Measurements from ENCODE around the gene PGM1.
"Not testable (repeated sequence)": the region's sequence is repeated elsewhere in the genome, so short reads cannot be mapped to it uniquely, and the experiment has no call there.

PGM1 gene

GRCh38 chr1:63593303-63593885 is at the start of gene PGM1:
PGM1 (plus strand) TSS chr1:63593411; CDS start chr1:63593489, 78 bp downstream.
- H3K27ac Mint-ChIP-seq = peak within 1 kb of the TSS; percentile 94
- peaks cover 11% of the 10 kb centered on the region for H3K36me3 Mint-ChIP-seq (ENCODE audit: low read depth)
- H3K4me3 Mint-ChIP-seq = peak within 1 kb of the TSS; percentile 92
- H3K9me3 Mint-ChIP-seq = no peaks in the 10 kb centered on the region
- DNase-seq = peak; percentile 79
- H3K4me1 Mint-ChIP-seq = peaks cover 37% of the 10 kb centered on the region
- no peaks in the 10 kb centered on the region for H3K27me3 Mint-ChIP-seq
- peak; percentile 79 for ATAC-seq

- peaks cover 2% of the 10 kb centered on the region for H3K4me1 Mint-ChIP-seq
- H3K4me3 Mint-ChIP-seq = no peak overlapping the region
- H3K27me3 Mint-ChIP-seq = no peaks in the 10 kb centered on the region
- H3K27ac Mint-ChIP-seq = no peak overlapping the region
- no peak for DNase-seq
- no peaks in the 10 kb centered on the region for H3K9me3 Mint-ChIP-seq
- H3K36me3 Mint-ChIP-seq (ENCODE audit: low read depth) = peaks cover 3% of the 10 kb centered on the region
- ATAC-seq = no peak
Measured at GRCh38 chr1:63545780-63546179, 47.4 kb upstream of the PGM1 start.

GRCh38 chr1:63547621-63548294 is 45.5 kb upstream of the PGM1 start:
- no peak overlapping the region for H3K27ac Mint-ChIP-seq
- ATAC-seq (no peak), DNase-seq (no peak)
- no peak overlapping the region for H3K4me3 Mint-ChIP-seq
- peaks cover 2% of the 10 kb centered on the region for H3K4me1 Mint-ChIP-seq
- H3K9me3 Mint-ChIP-seq = no peaks in the 10 kb centered on the region
- no peaks in the 10 kb centered on the region for H3K27me3 Mint-ChIP-seq
- H3K36me3 Mint-ChIP-seq (ENCODE audit: low read depth) = peaks cover 3% of the 10 kb centered on the region

- DNase-seq = no peak
- no peaks in the 10 kb centered on the region for H3K9me3 Mint-ChIP-seq
- no peaks in the 10 kb centered on the region for H3K27me3 Mint-ChIP-seq
- H3K36me3 Mint-ChIP-seq (ENCODE audit: low read depth) = peaks cover 6% of the 10 kb centered on the region
- H3K27ac Mint-ChIP-seq = no peak overlapping the region
- ATAC-seq = no peak
- H3K4me1 Mint-ChIP-seq = peaks cover 2% of the 10 kb centered on the region
- no peak overlapping the region for H3K4me3 Mint-ChIP-seq
Measured at GRCh38 chr1:63548303-63548702, 44.9 kb upstream of the PGM1 start.

DNA sequence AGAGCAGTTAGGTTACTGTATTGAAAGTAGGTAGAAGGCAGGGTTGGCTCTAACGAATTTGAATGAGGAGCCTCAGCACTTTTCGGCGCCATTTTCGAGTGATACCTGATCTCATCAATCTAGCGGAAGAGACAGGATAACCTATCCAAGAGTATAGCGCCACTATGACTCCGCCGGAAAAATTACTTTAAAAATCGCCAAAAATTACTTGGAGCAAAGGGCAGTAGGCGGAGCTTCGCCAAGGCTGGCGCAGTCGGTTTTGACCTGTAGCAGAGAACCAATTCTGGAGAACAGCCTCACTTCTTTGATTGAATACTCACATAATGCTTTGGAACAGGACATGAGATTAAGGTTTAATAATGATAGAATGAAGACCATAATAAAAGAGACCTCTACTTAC is 44.3 kb upstream of the PGM1 start:
- Mint-ChIP-seq H3K4me3 (no peak overlapping the region), H3K9me3 (no peaks in the 10 kb centered on the region), H3K27ac (no peak overlapping the region), H3K36me3 (ENCODE audit: low read depth) (peaks cover 6% of the 10 kb centered on the region), H3K27me3 (no peaks in the 10 kb centered on the region), H3K4me1 (peaks cover 2% of the 10 kb centered on the region)
- ATAC-seq (no peak), DNase-seq (no peak)

DNA sequence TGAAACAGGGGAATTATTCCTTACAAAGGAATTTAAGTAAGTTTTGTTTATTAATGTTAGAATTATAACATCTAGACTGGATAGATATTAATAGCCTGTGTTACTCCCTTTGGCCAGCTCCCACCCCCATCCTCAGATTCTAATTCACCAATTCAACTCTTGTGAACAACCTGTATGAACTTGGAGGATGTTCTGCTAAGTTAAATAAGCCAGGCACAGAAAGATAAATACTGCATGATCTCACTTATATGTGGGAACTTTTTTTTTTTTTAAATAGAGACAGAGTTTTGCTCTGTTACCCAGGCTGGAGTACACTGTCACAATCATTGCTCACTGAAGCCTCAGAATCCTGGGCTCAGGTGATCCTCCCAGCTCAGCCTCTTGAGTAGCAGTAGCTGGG is 37.7 kb upstream of the PGM1 start:
- no peak for DNase-seq
- peaks cover 9% of the 10 kb centered on the region for H3K36me3 Mint-ChIP-seq (ENCODE audit: low read depth)
- no peak overlapping the region for H3K27ac Mint-ChIP-seq
- no peaks in the 10 kb centered on the region for H3K9me3 Mint-ChIP-seq
- H3K27me3 Mint-ChIP-seq = no peaks in the 10 kb centered on the region
- H3K4me3 Mint-ChIP-seq = no peak overlapping the region
- no peaks in the 10 kb centered on the region for H3K4me1 Mint-ChIP-seq
- ATAC-seq = no peak

- peaks cover 10% of the 10 kb centered on the region for H3K36me3 Mint-ChIP-seq (ENCODE audit: low read depth)
- no peak overlapping the region for H3K4me3 Mint-ChIP-seq
- no peaks in the 10 kb centered on the region for H3K27me3 Mint-ChIP-seq
- H3K27ac Mint-ChIP-seq = no peak overlapping the region
- H3K4me1 Mint-ChIP-seq = no peaks in the 10 kb centered on the region
- ATAC-seq = no peak
- DNase-seq = peak; percentile 25
- no peaks in the 10 kb centered on the region for H3K9me3 Mint-ChIP-seq
Measured at GRCh38 chr1:63557365-63557987, 35.7 kb upstream of the PGM1 start.

DNA sequence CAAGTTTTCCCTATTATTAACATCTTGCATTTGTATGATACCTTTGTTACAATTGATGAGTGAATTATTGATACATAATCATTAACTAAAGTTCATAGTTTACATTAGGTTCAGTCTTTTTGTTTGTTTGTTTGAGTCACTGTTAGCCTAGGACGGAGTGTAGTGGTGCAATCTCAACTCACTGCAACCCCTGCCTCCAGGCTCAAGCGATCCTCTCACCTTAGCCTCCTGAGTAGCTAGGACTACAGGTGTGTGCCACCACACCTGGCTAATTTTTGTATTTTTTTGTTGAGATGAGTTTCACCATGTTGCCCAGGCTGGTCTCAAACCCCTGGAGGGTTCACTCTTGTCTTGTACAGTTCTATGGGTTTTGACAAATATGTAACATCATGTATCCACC is 33.9 kb upstream of the PGM1 start:
- H3K27me3 Mint-ChIP-seq = no peaks in the 10 kb centered on the region
- no peak overlapping the region for H3K4me3 Mint-ChIP-seq
- H3K27ac Mint-ChIP-seq = no peak overlapping the region
- DNase-seq (no peak), ATAC-seq (no peak)
- H3K36me3 Mint-ChIP-seq (ENCODE audit: low read depth) = peaks cover 9% of the 10 kb centered on the region
- no peaks in the 10 kb centered on the region for H3K4me1 Mint-ChIP-seq
- no peaks in the 10 kb centered on the region for H3K9me3 Mint-ChIP-seq

DNA sequence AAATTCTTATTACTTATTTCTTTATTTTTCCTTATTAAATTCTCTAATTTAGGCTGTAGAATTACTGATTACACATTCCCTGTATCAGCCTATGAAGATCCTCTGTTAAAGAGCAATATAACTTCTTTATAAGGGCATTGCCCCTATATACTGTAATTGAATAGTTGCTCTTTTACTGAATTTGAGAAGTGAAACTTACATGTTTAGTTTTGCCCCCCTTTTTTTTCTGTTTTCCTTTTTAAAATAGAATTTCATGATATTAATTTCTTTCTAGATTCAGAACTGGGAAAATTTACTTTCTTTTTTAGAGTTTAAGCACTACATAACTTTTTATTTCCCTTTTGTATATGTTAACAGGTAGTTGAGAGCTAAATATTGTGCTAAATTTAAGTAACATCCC is 29.5 kb upstream of the PGM1 start:
- no peaks in the 10 kb centered on the region for H3K4me1 Mint-ChIP-seq
- H3K27me3 Mint-ChIP-seq = no peaks in the 10 kb centered on the region
- no peaks in the 10 kb centered on the region for H3K9me3 Mint-ChIP-seq
- ATAC-seq (no peak), DNase-seq (no peak)
- H3K27ac Mint-ChIP-seq = no peak overlapping the region
- H3K36me3 Mint-ChIP-seq (ENCODE audit: low read depth) = peaks cover 20% of the 10 kb centered on the region
- no peak overlapping the region for H3K4me3 Mint-ChIP-seq

GRCh38 chr1:63569068-63569467 is 24.1 kb upstream of the PGM1 start:
- no peak for ATAC-seq
- no peak overlapping the region for H3K4me3 Mint-ChIP-seq
- no peaks in the 10 kb centered on the region for H3K27me3 Mint-ChIP-seq
- H3K9me3 Mint-ChIP-seq = no peaks in the 10 kb centered on the region
- no peak for DNase-seq
- H3K27ac Mint-ChIP-seq = no peak overlapping the region
- H3K4me1 Mint-ChIP-seq = no peaks in the 10 kb centered on the region
- H3K36me3 Mint-ChIP-seq (ENCODE audit: low read depth) = peaks cover 13% of the 10 kb centered on the region

DNA sequence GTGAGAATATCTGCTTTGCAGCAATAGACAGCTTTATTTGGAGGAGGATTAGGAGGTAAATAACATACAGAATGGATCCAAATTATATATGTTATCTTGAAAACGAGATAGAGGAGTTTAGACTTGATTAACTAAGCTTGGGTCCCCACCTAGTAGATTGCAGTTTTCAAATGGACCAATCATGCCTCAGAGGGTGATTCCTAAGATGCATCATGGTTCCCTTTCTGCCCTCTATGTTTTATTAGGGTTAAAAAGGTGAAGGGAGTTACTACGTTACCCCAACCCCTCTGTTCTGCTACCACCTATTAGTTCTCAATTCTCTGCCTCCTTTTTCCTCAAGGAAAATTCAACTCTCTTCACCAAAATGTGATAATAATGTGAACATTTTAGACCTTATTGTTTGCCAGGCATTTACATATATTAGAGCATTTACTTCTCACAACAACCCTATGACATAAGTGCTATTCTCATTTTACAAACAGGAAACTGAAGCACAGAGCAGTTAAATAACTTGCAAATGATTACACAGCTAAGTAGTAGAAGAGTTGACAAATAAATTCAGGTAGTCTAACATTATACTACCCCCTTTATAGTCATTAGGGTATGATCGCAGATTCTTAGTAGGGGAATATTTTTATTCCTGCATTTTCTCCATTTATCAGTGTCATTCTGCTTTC is 23.4 kb upstream of the PGM1 start:
- Mint-ChIP-seq H3K4me3 (no peak overlapping the region), H3K27ac (no peak overlapping the region), H3K9me3 (no peaks in the 10 kb centered on the region), H3K36me3 (ENCODE audit: low read depth) (peaks cover 8% of the 10 kb centered on the region), H3K27me3 (no peaks in the 10 kb centered on the region), H3K4me1 (no peaks in the 10 kb centered on the region)
- ATAC-seq = no peak
- DNase-seq = no peak

DNA sequence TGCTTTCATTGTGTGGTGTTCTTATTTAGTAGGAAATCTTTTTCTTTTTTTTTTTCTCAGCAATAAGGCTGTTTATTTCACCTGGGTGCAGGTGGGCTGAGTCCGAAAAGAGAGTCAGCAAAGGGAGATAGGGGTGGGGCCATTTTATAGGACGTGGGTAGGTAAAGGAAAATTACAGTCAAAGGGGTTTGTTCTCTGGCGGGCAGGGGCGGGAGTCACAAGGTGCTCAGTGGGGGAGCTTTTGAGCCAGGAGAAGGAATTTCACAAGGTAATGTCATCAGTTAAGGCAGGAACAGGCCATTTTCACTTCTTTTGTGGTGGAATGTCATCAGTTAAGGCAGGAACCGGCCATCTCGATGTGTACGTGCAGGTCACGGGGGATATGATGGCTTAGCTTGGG is 20.5 kb upstream of the PGM1 start:
- H3K4me1 Mint-ChIP-seq; H3K4me3 Mint-ChIP-seq; H3K9me3 Mint-ChIP-seq; DNase-seq; H3K27me3 Mint-ChIP-seq; H3K36me3 Mint-ChIP-seq (ENCODE audit: low read depth); H3K27ac Mint-ChIP-seq; ATAC-seq: not testable (repeated sequence)

- not testable (repeated sequence) for H3K27ac Mint-ChIP-seq; DNase-seq; H3K27me3 Mint-ChIP-seq; H3K36me3 Mint-ChIP-seq (ENCODE audit: low read depth); ATAC-seq; H3K4me3 Mint-ChIP-seq; H3K4me1 Mint-ChIP-seq; H3K9me3 Mint-ChIP-seq
Measured at GRCh38 chr1:63574203-63574796, 18.9 kb upstream of the PGM1 start.

DNA sequence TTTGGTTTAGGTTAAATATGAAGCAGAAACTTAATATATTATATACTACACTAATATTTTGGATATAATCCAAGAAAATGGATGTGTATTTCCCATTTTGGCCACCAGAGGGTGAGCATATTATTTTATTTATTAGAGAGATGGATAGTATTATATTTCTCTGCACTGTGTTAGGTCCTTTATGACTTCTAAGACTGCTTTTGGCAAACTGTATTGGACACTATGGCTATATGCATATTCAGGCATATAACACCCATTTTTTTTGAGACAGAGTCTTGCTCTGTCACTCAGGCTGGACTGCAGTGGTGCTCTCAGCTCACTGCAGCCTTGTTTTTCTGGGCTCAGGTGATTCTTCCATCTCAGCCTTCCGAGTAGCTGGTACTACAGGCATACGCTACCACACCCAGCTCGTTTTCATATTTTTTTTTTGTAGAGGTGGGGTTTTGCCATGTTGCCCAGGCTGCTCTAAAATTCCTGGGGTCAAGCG is 17.8 kb upstream of the PGM1 start:
- H3K4me3 Mint-ChIP-seq = no peak overlapping the region
- ATAC-seq = no peak
- no peak for DNase-seq
- no peak overlapping the region for H3K27ac Mint-ChIP-seq
- peaks cover under 1% of the 10 kb centered on the region for H3K36me3 Mint-ChIP-seq (ENCODE audit: low read depth)
- no peaks in the 10 kb centered on the region for H3K27me3 Mint-ChIP-seq
- no peaks in the 10 kb centered on the region for H3K9me3 Mint-ChIP-seq
- no peaks in the 10 kb centered on the region for H3K4me1 Mint-ChIP-seq
